Astrocyte (in vitro differentiated cells and primary cell): ENCODE results near the gene CORO6. TPM values are rescaled to one million over a fixed set of nuclear protein-coding genes. Genes with fewer than 3 reads are reported as not detected.

ENCODE experiments used
- DNase-seq: peaks from one replicate; pipeline ENCODE4 v3.0.0-alpha.2; 2010; ENCODE audit warnings: low read depth
- FAIRE-seq: peaks from 2 replicates; lab custom pipeline; 2011; peaks lifted over from hg19 to GRCh38; lab: Jason Lieb, UNC
- H2AFZ ChIP-seq: 2 replicates; pipeline ENCODE4 v1.6.0; 2012; ENCODE audit warnings: low read depth, low read length, inconsistent platforms
- H3K27ac ChIP-seq: 2 replicates; pipeline ENCODE4 v1.5.1; 2011; ENCODE audit warnings: low read depth, low read length, inconsistent platforms
- H3K27me3 ChIP-seq: 2 replicates; pipeline ENCODE4 v1.6.0; 2011; ENCODE audit warnings: low read length, inconsistent platforms; ENCODE audit not compliant: insufficient read depth
- H3K36me3 ChIP-seq: 2 replicates; pipeline ENCODE4 v1.5.1; 2011; ENCODE audit warnings: low read length, inconsistent platforms; ENCODE audit not compliant: insufficient read depth
- H3K4me1 ChIP-seq: 2 replicates; pipeline ENCODE4 v1.5.1; 2011; ENCODE audit warnings: low read length, inconsistent platforms; ENCODE audit not compliant: insufficient read depth
- H3K4me2 ChIP-seq: 2 replicates; pipeline ENCODE4 v1.6.0; 2012; ENCODE audit warnings: low read length, inconsistent platforms
- H3K4me3 ChIP-seq: 2 replicates; pipeline ENCODE4 v1.5.1; 2011; ENCODE audit warnings: low read depth, mild to moderate bottlenecking, low read length, inconsistent platforms; ENCODE audit not compliant: insufficient read depth
- H3K79me2 ChIP-seq: 2 replicates; pipeline ENCODE4 v1.6.0; 2012; ENCODE audit warnings: mild to moderate bottlenecking, low read length, inconsistent platforms; ENCODE audit not compliant: insufficient read depth
- H3K9ac ChIP-seq: 2 replicates; pipeline ENCODE4 v1.6.0; 2012; ENCODE audit warnings: mild to moderate bottlenecking, low read length, inconsistent platforms
- H3K9me3 ChIP-seq: 2 replicates; pipeline ENCODE4 v1.5.1; 2012; ENCODE audit warnings: low read depth, mild to moderate bottlenecking, low read length, inconsistent platforms; ENCODE audit not compliant: insufficient read depth
- H4K20me1 ChIP-seq: 2 replicates; pipeline ENCODE4 v1.6.0; 2012; ENCODE audit warnings: low read length, inconsistent platforms; ENCODE audit not compliant: insufficient read depth
- H3K27ac Mint-ChIP-seq: one replicate; pipeline ENCODE4 v1.8.0; 2021; ENCODE audit warnings: mild to moderate bottlenecking, mixed read lengths; ENCODE audit not compliant: unreplicated experiment
- H3K27me3 Mint-ChIP-seq: one replicate; pipeline ENCODE4 v1.8.0; 2021; ENCODE audit warnings: low read depth, mixed read lengths; ENCODE audit not compliant: unreplicated experiment
- H3K36me3 Mint-ChIP-seq: one replicate; pipeline ENCODE4 v1.8.0; 2021; ENCODE audit warnings: low read depth, mixed read lengths; ENCODE audit not compliant: unreplicated experiment
- H3K4me1 Mint-ChIP-seq: one replicate; pipeline ENCODE4 v1.8.0; 2021; ENCODE audit warnings: low read depth, mixed read lengths; ENCODE audit not compliant: unreplicated experiment
- H3K4me3 Mint-ChIP-seq: one replicate; pipeline ENCODE4 v1.8.0; 2021; ENCODE audit warnings: mild to moderate bottlenecking, moderate library complexity, mixed read lengths; ENCODE audit not compliant: unreplicated experiment
- H3K9me3 Mint-ChIP-seq: one replicate; pipeline ENCODE4 v1.8.0; 2021; ENCODE audit warnings: mild to moderate bottlenecking, mixed read lengths; ENCODE audit not compliant: unreplicated experiment
- EZH2 ChIP-seq: IDR thresholded peaks from 2 replicates; pipeline ENCODE4 v1.6.1; 2012; ENCODE audit warnings: mild to moderate bottlenecking, low read length, inconsistent platforms; ENCODE audit not compliant: insufficient read depth
- total RNA-seq: library from RNA; stranded (reverse); gene quantifications from 2 replicates; pipeline ENCODE4 v1.2.1, GENCODE V29; 2021
- TF ChIP-seq, protein P1 (sequence below): IDR thresholded peaks from 2 replicates; pipeline ENCODE4 v1.5.1; 2011; ENCODE audit warnings: low read depth, mild to moderate bottlenecking, inconsistent platforms, low read length, moderate library complexity; ENCODE audit not compliant: insufficient read depth

The CORO6 gene
- total RNA-seq, 1 donor from 2014 or later = 8.9 TPM

GRCh38 chr17:29585080-29585751, 37.5 kb downstream of the CORO6 start:
- Histone ChIP-seq H4K20me1 (peaks cover 72% of the 10 kb centered on the region), H3K4me2 (peak overlapping the region; percentile 54), H3K4me3 (no peak overlapping the region), H3K27ac (peak overlapping the region; percentile 31), H3K27me3 (no peaks in the 10 kb centered on the region), H3K4me1 (peaks cover 44% of the 10 kb centered on the region), H3K36me3 (no peaks in the 10 kb centered on the region), H3K9ac (peak overlapping the region; percentile 21), H3K79me2 (peaks cover 72% of the 10 kb centered on the region), H3K9me3 (no peaks in the 10 kb centered on the region), H2AFZ (no peak overlapping the region)
- no peak overlapping the region for H3K4me3 Mint-ChIP-seq
- peaks cover 4% of the 10 kb centered on the region for H3K36me3 Mint-ChIP-seq
- peaks cover 18% of the 10 kb centered on the region for H3K4me1 Mint-ChIP-seq
- no peaks in the 10 kb centered on the region for H3K9me3 Mint-ChIP-seq
- H3K27ac Mint-ChIP-seq = no peak overlapping the region
- H3K27me3 Mint-ChIP-seq = no peaks in the 10 kb centered on the region
- DNase-seq (peak; percentile 10), FAIRE-seq (no peak)
- TF ChIP-seq, protein P1, sequence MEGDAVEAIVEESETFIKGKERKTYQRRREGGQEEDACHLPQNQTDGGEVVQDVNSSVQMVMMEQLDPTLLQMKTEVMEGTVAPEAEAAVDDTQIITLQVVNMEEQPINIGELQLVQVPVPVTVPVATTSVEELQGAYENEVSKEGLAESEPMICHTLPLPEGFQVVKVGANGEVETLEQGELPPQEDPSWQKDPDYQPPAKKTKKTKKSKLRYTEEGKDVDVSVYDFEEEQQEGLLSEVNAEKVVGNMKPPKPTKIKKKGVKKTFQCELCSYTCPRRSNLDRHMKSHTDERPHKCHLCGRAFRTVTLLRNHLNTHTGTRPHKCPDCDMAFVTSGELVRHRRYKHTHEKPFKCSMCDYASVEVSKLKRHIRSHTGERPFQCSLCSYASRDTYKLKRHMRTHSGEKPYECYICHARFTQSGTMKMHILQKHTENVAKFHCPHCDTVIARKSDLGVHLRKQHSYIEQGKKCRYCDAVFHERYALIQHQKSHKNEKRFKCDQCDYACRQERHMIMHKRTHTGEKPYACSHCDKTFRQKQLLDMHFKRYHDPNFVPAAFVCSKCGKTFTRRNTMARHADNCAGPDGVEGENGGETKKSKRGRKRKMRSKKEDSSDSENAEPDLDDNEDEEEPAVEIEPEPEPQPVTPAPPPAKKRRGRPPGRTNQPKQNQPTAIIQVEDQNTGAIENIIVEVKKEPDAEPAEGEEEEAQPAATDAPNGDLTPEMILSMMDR = no peak
- no peak for TF ChIP-seq EZH2

DNA sequence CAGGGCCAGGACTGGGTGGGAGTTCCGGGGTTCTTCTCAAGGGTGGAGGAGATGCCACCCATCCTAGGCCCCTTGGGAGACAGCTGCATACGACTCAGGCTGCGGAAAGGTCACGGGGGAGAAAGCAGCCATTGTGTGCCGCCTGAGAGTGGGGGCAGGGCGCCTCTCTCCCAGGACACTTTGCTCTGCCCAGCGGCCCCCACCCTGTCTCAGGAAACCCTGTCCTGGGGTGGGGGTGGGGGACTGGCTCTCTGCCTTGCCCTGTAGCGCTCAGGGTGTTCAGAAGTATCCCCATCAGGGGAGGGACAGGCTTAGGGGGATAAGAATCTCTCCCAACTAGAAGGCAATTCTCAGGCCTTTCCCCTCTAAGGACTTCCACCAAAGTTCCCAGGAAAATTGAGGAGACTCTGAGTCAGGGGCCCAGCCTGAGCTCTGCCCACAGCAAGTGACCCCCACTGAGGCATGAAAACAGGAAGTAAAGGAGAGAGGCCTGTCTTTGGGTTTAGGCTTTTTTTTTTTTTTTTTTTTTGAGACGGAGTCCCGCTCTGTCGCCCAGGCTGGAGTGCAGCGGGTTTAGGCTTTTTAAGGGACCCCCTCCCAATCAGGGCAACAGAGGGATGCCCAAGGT, 38.1 kb downstream of the CORO6 start:
- Histone ChIP-seq H2AFZ (no peak overlapping the region), H3K4me3 (no peak overlapping the region), H3K79me2 (peaks cover 72% of the 10 kb centered on the region), H4K20me1 (peaks cover 78% of the 10 kb centered on the region), H3K36me3 (no peaks in the 10 kb centered on the region), H3K9me3 (no peaks in the 10 kb centered on the region), H3K4me1 (peaks cover 37% of the 10 kb centered on the region), H3K27me3 (no peaks in the 10 kb centered on the region), H3K27ac (peak overlapping the region; percentile 31), H3K9ac (peak overlapping the region; percentile 32), H3K4me2 (peak overlapping the region; percentile 54)
- TF ChIP-seq, protein P1 = no peak
- TF ChIP-seq EZH2 = no peak
- Mint-ChIP-seq H3K27me3 (no peaks in the 10 kb centered on the region), H3K36me3 (peaks cover 6% of the 10 kb centered on the region), H3K4me1 (peaks cover 18% of the 10 kb centered on the region), H3K4me3 (no peak overlapping the region), H3K27ac (peak overlapping the region; percentile 66), H3K9me3 (no peaks in the 10 kb centered on the region)
- FAIRE-seq (no peak), DNase-seq (no peak)
